SU-DHL-6 (cell line): ENCODE measurements around the gene MARCHF3.
A peak's percentile ranks its signal among the peaks of the same experiment; 100 is the strongest.

ENCODE experiments used
- H2AFZ ChIP-seq: fragments of 200-600 bp; sonication (generic); 2 replicates; pipeline ENCODE4 v1.6.1; 2014; ENCODE audit warnings: low read depth, mild to moderate bottlenecking, moderate library complexity, mixed read lengths, antibody characterized with exemption, low read length; ENCODE audit not compliant: severe bottlenecking
- H3F3A ChIP-seq: fragments of 200-600 bp; shearing (Covaris generic); 2 replicates; pipeline ENCODE4 v1.6.0; 2016; ENCODE audit warnings: antibody characterized with exemption, mild to moderate bottlenecking; ENCODE audit not compliant: insufficient read depth
- H3K27ac ChIP-seq: fragments of 200-600 bp; sonication (generic); 2 replicates; pipeline ENCODE4 v1.5.1; 2016; ENCODE audit warnings: low read depth, mild to moderate bottlenecking, low read length, moderate library complexity, mixed read lengths
- H3K27me3 ChIP-seq: fragments of 200-600 bp; sonication (generic), shearing (Covaris generic); 2 replicates; pipeline ENCODE4 v1.6.0; 2014; ENCODE audit warnings: mild to moderate bottlenecking, low read length
- H3K36me3 ChIP-seq: fragments of 200-600 bp; sonication (generic); 2 replicates; pipeline ENCODE4 v1.6.1; 2014; ENCODE audit warnings: mild to moderate bottlenecking, low read length, mixed read lengths
- H3K4me2 ChIP-seq: fragments of 300-600, 200-600 bp; shearing (Covaris generic), sonication (generic); 2 replicates; pipeline ENCODE4 v1.6.0; 2014; ENCODE audit warnings: low read length, low read depth, mild to moderate bottlenecking; ENCODE audit not compliant: poor library complexity, severe bottlenecking
- H3K4me3 ChIP-seq: fragments of 200-600 bp; sonication (generic); 2 replicates; pipeline ENCODE4 v1.5.1; 2014; ENCODE audit warnings: antibody characterized with exemption, low read length, mild to moderate bottlenecking, mixed read lengths; ENCODE audit not compliant: insufficient read depth, poor library complexity, severe bottlenecking
- H3K79me2 ChIP-seq: fragments of 200-600 bp; sonication (generic); 2 replicates; pipeline ENCODE4 v1.6.1; 2014; ENCODE audit warnings: mild to moderate bottlenecking, low read length, moderate library complexity; ENCODE audit not compliant: insufficient read depth
- H3K9ac ChIP-seq: fragments of 200-600 bp; sonication (generic); 2 replicates; pipeline ENCODE4 v1.7.0; 2014; ENCODE audit warnings: mild to moderate bottlenecking, low read length
- H3K9me2 ChIP-seq: fragments of 200-600 bp; sonication (generic); replicated peaks from 2 replicates; pipeline ENCODE4 v1.6.1; 2014; ENCODE audit warnings: low read length; ENCODE audit not compliant: insufficient read depth
- H3K9me3 ChIP-seq: fragments of 200-600 bp; sonication (generic); 2 replicates; pipeline ENCODE4 v1.6.1; 2014; ENCODE audit warnings: low read length, mixed read lengths; ENCODE audit not compliant: insufficient read depth
- H4K20me1 ChIP-seq: fragments of 200-600 bp; sonication (generic); 2 replicates; pipeline ENCODE4 v1.6.1; 2014; ENCODE audit warnings: low read depth, mild to moderate bottlenecking, antibody characterized with exemption, low read length, moderate library complexity, mixed read lengths
- EZH2phosphoT487 ChIP-seq: fragments of 200-600 bp; sonication (generic), shearing (Covaris generic); conservative IDR thresholded peaks from 2 replicates; pipeline ENCODE4 v1.6.1; 2018; ENCODE audit warnings: mild to moderate bottlenecking, antibody characterized with exemption, low read length, moderate library complexity, mixed read lengths
- TF ChIP-seq, protein P1 (sequence below): fragments of 200-600 bp; sonication (generic); IDR thresholded peaks from one replicate; pipeline ENCODE4 v1.5.1; 2017; ENCODE audit warnings: antibody characterized with exemption, mild to moderate bottlenecking, low read length, moderate library complexity; ENCODE audit not compliant: insufficient read depth, poor library complexity, severe bottlenecking

The MARCHF3 gene

DNA sequence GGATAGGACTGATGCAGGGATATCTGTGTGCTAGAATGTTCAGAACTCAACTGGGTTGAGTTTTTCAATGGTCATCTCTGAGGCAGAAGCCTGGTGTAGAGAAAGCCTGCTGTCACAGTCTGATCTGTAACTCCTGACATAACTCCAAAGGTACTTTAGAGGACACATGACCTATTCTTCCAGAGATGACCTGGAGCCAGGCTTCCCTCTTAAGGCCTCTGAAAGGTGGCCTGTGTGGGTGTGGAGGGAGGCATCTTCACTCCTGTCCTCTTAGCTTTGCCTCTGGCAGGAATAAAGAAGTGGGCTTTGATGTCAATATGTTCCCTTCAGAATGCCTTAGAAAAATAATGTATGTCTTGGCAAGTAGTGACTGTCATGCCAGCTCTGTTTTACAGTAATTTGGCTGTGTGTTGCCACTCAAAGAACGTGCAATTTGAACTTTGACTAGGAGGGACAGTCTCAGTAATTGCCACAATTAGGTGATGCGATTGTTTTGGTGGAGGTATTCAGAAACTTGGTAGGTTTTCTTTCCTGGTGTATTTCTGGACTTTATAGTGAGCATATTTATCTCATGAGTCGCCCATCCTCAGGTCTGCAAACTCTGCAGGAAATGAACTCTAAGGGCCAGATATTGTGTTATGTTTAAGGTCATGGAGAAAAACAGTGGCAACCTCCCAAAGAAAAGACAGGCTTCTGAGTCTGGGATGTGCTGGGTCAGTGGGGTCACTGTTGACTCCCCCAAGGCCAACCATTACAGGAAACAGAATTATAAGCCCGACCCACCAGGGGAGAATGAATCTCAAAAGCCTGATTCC, 46.2 kb upstream of the MARCHF3 start:
- H3K4me2 ChIP-seq, result no peak overlapping the region
- H3K36me3 ChIP-seq, result no peaks in the 10 kb centered on the region

DNA sequence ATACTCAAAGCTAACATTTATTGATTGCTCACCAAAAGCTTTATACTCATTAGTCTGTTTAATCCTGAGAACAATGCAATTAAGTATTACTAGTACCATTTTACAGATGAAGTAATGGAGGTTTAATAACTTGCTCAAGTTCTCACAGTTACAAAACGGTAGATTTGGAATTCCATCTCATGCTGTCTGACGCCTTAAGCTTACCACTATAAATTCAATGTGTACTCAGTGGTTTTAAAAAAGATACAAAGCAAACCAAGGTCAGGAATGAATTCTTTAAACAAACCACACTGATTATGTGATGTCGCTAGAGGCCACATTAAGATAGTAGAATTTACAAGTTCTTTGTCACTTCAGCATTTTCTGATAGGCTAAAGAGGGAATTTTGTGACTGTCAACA, 44.1 kb upstream of the MARCHF3 start:
- TF ChIP-seq EZH2phosphoT487, result no peak
- TF ChIP-seq, protein P1, sequence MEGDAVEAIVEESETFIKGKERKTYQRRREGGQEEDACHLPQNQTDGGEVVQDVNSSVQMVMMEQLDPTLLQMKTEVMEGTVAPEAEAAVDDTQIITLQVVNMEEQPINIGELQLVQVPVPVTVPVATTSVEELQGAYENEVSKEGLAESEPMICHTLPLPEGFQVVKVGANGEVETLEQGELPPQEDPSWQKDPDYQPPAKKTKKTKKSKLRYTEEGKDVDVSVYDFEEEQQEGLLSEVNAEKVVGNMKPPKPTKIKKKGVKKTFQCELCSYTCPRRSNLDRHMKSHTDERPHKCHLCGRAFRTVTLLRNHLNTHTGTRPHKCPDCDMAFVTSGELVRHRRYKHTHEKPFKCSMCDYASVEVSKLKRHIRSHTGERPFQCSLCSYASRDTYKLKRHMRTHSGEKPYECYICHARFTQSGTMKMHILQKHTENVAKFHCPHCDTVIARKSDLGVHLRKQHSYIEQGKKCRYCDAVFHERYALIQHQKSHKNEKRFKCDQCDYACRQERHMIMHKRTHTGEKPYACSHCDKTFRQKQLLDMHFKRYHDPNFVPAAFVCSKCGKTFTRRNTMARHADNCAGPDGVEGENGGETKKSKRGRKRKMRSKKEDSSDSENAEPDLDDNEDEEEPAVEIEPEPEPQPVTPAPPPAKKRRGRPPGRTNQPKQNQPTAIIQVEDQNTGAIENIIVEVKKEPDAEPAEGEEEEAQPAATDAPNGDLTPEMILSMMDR, result no peak
- Histone ChIP-seq H3K79me2 (no peaks in the 10 kb centered on the region), H3K4me3 (no peak overlapping the region), H4K20me1 (no peaks in the 10 kb centered on the region), H3K27ac (no peak overlapping the region), H3K27me3 (no peaks in the 10 kb centered on the region), H3K9me3 (no peaks in the 10 kb centered on the region), H3K9ac (no peak overlapping the region), H3K9me2 (no peaks in the 10 kb centered on the region), H2AFZ (peak overlapping the region; percentile 91), H3F3A (peaks cover 11% of the 10 kb centered on the region; the same call in 1 of the 2 replicates), H3K36me3 (no peaks in the 10 kb centered on the region), H3K4me2 (no peak overlapping the region)

More for the DNA sequence above, 46.2 kb upstream of the MARCHF3 start:
- no peaks in the 10 kb centered on the region for H4K20me1 ChIP-seq
- H3F3A ChIP-seq, result peaks cover 11% of the 10 kb centered on the region; the same call in 1 of the 2 replicates
- H3K79me2 ChIP-seq, result no peaks in the 10 kb centered on the region
- H3K27ac ChIP-seq, result no peak overlapping the region
- H3K4me3 ChIP-seq, result no peak overlapping the region
- H3K27me3 ChIP-seq, result no peaks in the 10 kb centered on the region
- no peak overlapping the region for H2AFZ ChIP-seq
- no peak overlapping the region for H3K9ac ChIP-seq
- no peaks in the 10 kb centered on the region for H3K9me2 ChIP-seq
- no peak for TF ChIP-seq EZH2phosphoT487
- TF ChIP-seq, protein P1, result no peak
- H3K9me3 ChIP-seq, result no peaks in the 10 kb centered on the region

DNA sequence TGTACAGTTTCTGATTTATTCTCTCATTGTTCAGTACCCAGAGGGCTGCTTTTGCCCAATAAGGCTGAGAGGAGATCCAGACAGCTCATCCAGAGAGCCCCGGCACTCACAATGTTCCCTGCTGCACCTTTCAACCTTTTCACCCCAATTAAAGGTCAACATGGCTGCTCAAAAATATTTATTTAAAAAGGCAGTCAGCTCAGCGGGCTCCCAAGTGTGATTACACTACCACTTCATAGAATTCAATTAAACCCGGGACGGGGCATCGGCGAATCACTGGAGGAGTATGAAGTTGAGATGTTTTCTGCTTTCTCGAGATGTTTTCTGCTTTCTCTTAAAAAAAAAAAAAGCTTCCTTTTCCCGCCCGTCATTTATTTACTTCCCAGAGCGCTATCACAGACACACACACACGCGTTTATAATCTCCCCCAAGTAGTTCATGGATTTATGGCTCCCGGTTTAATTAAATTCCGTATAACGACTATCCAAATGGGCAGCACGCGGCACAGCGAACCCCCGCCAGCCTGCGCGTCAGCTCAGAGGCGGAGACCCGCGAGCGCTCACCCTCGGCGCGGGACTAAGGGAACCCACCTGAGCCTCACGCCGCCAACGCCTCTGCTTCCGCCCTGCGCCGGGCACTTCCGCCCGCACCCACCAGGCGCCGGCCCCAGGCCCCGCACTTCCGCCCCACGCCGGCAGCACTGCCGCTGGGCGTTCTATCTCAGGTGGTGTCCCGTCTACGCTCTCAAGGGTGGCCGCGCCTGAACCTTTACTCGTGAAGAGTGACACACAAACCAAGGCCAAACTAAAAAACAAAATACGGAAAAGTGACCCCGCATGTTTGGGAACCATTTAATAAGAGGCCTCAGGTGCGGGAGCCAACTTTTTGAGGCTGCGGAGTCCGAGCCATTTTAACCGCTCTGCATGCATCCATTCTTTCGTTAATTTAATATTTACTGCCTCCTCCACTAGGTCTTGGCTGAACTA, 42.8 kb upstream of the MARCHF3 start, which contains the start of gene C5orf63:
Gene C5orf63 (minus strand): TSS at position 642 of the 986 bp plus-strand sequence. CDS start 14,507 bp downstream, outside the sequence.
- H2AFZ ChIP-seq, result peak within 1 kb of the TSS; percentile 91
- no peaks in the 10 kb centered on the region for H3K79me2 ChIP-seq
- TF ChIP-seq, protein P1, result no peak
- no peak for TF ChIP-seq EZH2phosphoT487
- H3K27ac ChIP-seq, result peak within 1 kb of the TSS; percentile 27
- no peaks in the 10 kb centered on the region for H3K9me2 ChIP-seq
- H3F3A ChIP-seq, result peaks cover 11% of the 10 kb centered on the region; the same call in 1 of the 2 replicates
- peak within 1 kb of the TSS; percentile 66 for H3K4me3 ChIP-seq
- no peaks in the 10 kb centered on the region for H3K27me3 ChIP-seq
- H4K20me1 ChIP-seq, result no peaks in the 10 kb centered on the region
- no peaks in the 10 kb centered on the region for H3K9me3 ChIP-seq
- peak within 1 kb of the TSS; percentile 65 for H3K9ac ChIP-seq
- H3K36me3 ChIP-seq, result no peaks in the 10 kb centered on the region
- peak within 1 kb of the TSS; percentile 83 for H3K4me2 ChIP-seq
